Measurements from ENCODE around the gene POSTN.

- TF ChIP-seq EZH2 (IDR thresholded peaks at IDR 0.05; ENCODE audit: low read length) (no peak), CTCF (optimal IDR thresholded peaks at IDR 0.05 in 1 of 3, IDR thresholded peaks at IDR 0.05 in 1 of 3, conservative IDR thresholded peaks at IDR 0.05 in 1 of 3; ENCODE audit: extremely low read depth in 1 of 3, insufficient read depth in 2 of 3, low read length in 3 of 3) (no peak)
Measured at GRCh38 chr13:37576601-37577000, 22.0 kb downstream of the POSTN start.

Measured in keratinocyte (primary cell).